H1 (cell line): Measurements from ENCODE around the gene TOR1AIP1. TPM values are rescaled to one million over a fixed set of nuclear protein-coding genes. Genes with fewer than 3 reads are reported as not detected.

Experiments used
- CTCF ChIA-PET: fragments of 300-600 bp; sonication (Branson Sonifier 250); formaldehyde crosslinking; loops from one replicate; lab custom pipeline; 2021; ENCODE audit not compliant: partially characterized antibody; lab: Charles Lee
- POLR2A ChIA-PET: fragments of 300-600 bp; sonication (Branson Sonifier 250); formaldehyde crosslinking; loops from one replicate; lab custom pipeline; 2021; ENCODE audit warnings: inconsistent platforms; ENCODE audit not compliant: partially characterized antibody; lab: Charles Lee
- DNase-seq, 2 experiments: peaks; one replicate each; pipeline versions ENCODE4 v3.0.0 to v3.0.0-alpha.2; 2010 to 2022; ENCODE audit warnings: low spot score in 2 of 2, low read depth in 1 of 2, mixed read lengths in 1 of 2
- FAIRE-seq: peaks from 2 replicates; lab custom pipeline; 2011; peaks lifted over from hg19 to GRCh38; lab: Jason Lieb, UNC
- H2AFZ ChIP-seq: 2 replicates; pipeline ENCODE4 v1.8.1; 2012; ENCODE audit warnings: low read length, inconsistent platforms
- H2AK5ac ChIP-seq: 2 replicates; pipeline ENCODE4 v1.6.1; 2013; ENCODE audit warnings: low read depth, low read length
- H2BK120ac ChIP-seq: replicated peaks from 2 replicates; pipeline ENCODE3; 2013; ENCODE audit warnings: low read depth, low read length, inconsistent platforms
- H2BK12ac ChIP-seq: 2 replicates; pipeline ENCODE4 v1.6.1; 2013; ENCODE audit warnings: low read depth, low read length
- H2BK15ac ChIP-seq: 2 replicates; pipeline ENCODE4 v1.6.1; 2013; ENCODE audit warnings: low read length
- H2BK20ac ChIP-seq: 2 replicates; pipeline ENCODE4 v1.6.1; 2013; ENCODE audit warnings: low read length
- H2BK5ac ChIP-seq: 2 replicates; pipeline ENCODE4 v1.6.1; 2013; ENCODE audit warnings: low read depth, low read length
- H3K14ac ChIP-seq: 2 replicates; pipeline ENCODE4 v1.6.1; 2013; ENCODE audit warnings: inconsistent platforms; ENCODE audit not compliant: insufficient read length
- H3K18ac ChIP-seq: 2 replicates; pipeline ENCODE4 v1.6.1; 2013; ENCODE audit warnings: low read length; ENCODE audit errors: extremely low read depth
- H3K23ac ChIP-seq: 2 replicates; pipeline ENCODE4 v1.6.1; 2013; ENCODE audit warnings: inconsistent platforms; ENCODE audit not compliant: insufficient read length
- H3K23me2 ChIP-seq: 2 replicates; pipeline ENCODE4 v1.6.1; 2013; ENCODE audit warnings: low read depth, low read length
- H3K27ac ChIP-seq: 2 replicates; pipeline ENCODE4 v1.6.1; 2011; ENCODE audit warnings: low read depth, low read length, inconsistent platforms
- H3K27me3 ChIP-seq, 4 experiments: replicated peaks in 1 of 4; 1 replicate in 1 of 4; 2 replicates in 3 of 4; pipeline versions ENCODE4 v1.6.1 to v1.8.1; 2011 to 2013; ENCODE audit warnings: low read length in 3 of 4, mild to moderate bottlenecking in 3 of 4, inconsistent platforms in 2 of 4, mixed read lengths in 2 of 4, moderate library complexity in 1 of 4; ENCODE audit not compliant: control insufficient read depth in 3 of 4, insufficient read depth in 3 of 4; ENCODE audit errors: extremely low read depth in 1 of 4
- H3K36me3 ChIP-seq, 4 experiments: 2 replicates each; pipeline versions ENCODE4 v1.6.1 to v1.8.1; 2011 to 2013; ENCODE audit warnings: mild to moderate bottlenecking in 4 of 4, low read length in 3 of 4, moderate library complexity in 2 of 4, control low read depth in 1 of 4, inconsistent platforms in 1 of 4; ENCODE audit not compliant: insufficient read depth in 4 of 4, control insufficient read depth in 2 of 4
- H3K4ac ChIP-seq: replicated peaks from 2 replicates; pipeline ENCODE3; 2013; ENCODE audit warnings: low read length, low read depth, mixed read lengths, inconsistent platforms; ENCODE audit not compliant: insufficient read length
- H3K4me1 ChIP-seq, 4 experiments: replicated peaks in 1 of 4; 1 replicate in 1 of 4; 2 replicates in 3 of 4; pipeline versions ENCODE4 v1.6.1 to v1.8.1; 2011 to 2013; ENCODE audit warnings: low read length in 3 of 4, inconsistent platforms in 2 of 4, mixed read lengths in 1 of 4; ENCODE audit not compliant: insufficient read depth in 4 of 4, control insufficient read depth in 3 of 4
- H3K4me2 ChIP-seq, 2 experiments: 2 replicates each; pipeline versions ENCODE4 v1.6.1 to v1.8.1; 2011 to 2013; ENCODE audit warnings: low read depth in 2 of 2, low read length in 2 of 2, control low read depth in 1 of 2, inconsistent platforms in 1 of 2, mild to moderate bottlenecking in 1 of 2; ENCODE audit not compliant: insufficient read depth in 1 of 2
- H3K4me3 ChIP-seq, 4 experiments: fragments of 200-600, 300-600 bp in 1 of 4; sonication (generic), shearing (Covaris generic), sonication (Bioruptor Twin) in 1 of 4; 2 replicates each; pipeline versions ENCODE4 v1.5.1 to v1.8.1; 2011 to 2016; ENCODE audit warnings: low read length in 4 of 4, low read depth in 3 of 4, control low read depth in 2 of 4, inconsistent platforms in 2 of 4, mild to moderate bottlenecking in 2 of 4, mixed read lengths in 1 of 4, moderate library complexity in 1 of 4; ENCODE audit not compliant: insufficient read depth in 2 of 4; ENCODE audit errors: extremely low read depth in 1 of 4
- H3K56ac ChIP-seq: replicated peaks from 2 replicates; pipeline ENCODE3; 2013; ENCODE audit warnings: low read depth, mild to moderate bottlenecking, mixed read lengths, low read length, inconsistent platforms; ENCODE audit not compliant: insufficient read length
- H3K79me1 ChIP-seq: 2 replicates; pipeline ENCODE4 v1.6.1; 2013; ENCODE audit warnings: low read depth, low read length, control low read depth
- H3K79me2 ChIP-seq, 2 experiments: 2 replicates each; pipeline versions ENCODE4 v1.6.1 to v1.8.1; 2012 to 2013; ENCODE audit warnings: low read length in 2 of 2, mild to moderate bottlenecking in 2 of 2, inconsistent platforms in 1 of 2; ENCODE audit not compliant: insufficient read depth in 2 of 2, control insufficient read depth in 1 of 2
- H3K9ac ChIP-seq, 4 experiments: replicated peaks in 1 of 4; 1 replicate in 1 of 4; 2 replicates in 3 of 4; pipeline versions ENCODE4 v1.6.1 to v1.8.1; 2011 to 2013; ENCODE audit warnings: low read depth in 3 of 4, low read length in 3 of 4, control low read depth in 2 of 4, mild to moderate bottlenecking in 2 of 4, moderate library complexity in 2 of 4, inconsistent platforms in 1 of 4; ENCODE audit errors: extremely low read depth in 1 of 4
- H3K9me3 ChIP-seq, 2 experiments: 2 replicates each; pipeline versions ENCODE4 v1.6.1 to v1.8.1; 2012 to 2013; ENCODE audit warnings: mild to moderate bottlenecking in 2 of 2, moderate library complexity in 2 of 2, control low read depth in 1 of 2, inconsistent platforms in 1 of 2, low read depth in 1 of 2, low read length in 1 of 2, mixed read lengths in 1 of 2; ENCODE audit not compliant: insufficient read depth in 2 of 2
- H4K20me1 ChIP-seq, 2 experiments: replicated peaks in 1 of 2; 2 replicates each; pipeline versions ENCODE3 to v1.8.1; 2011 to 2013; ENCODE audit warnings: inconsistent platforms in 2 of 2, low read length in 2 of 2, mild to moderate bottlenecking in 1 of 2; ENCODE audit not compliant: insufficient read depth in 2 of 2, control insufficient read depth in 1 of 2
- H4K5ac ChIP-seq: 2 replicates; pipeline ENCODE4 v1.6.1; 2013; ENCODE audit warnings: low read length, low read depth, mixed read lengths, inconsistent platforms; ENCODE audit not compliant: insufficient read length
- H4K8ac ChIP-seq: 2 replicates; pipeline ENCODE4 v1.8.0; 2013; ENCODE audit warnings: mild to moderate bottlenecking, moderate library complexity, low read length, inconsistent platforms; ENCODE audit not compliant: insufficient read depth; ENCODE audit errors: extremely low read depth
- H4K91ac ChIP-seq: replicated peaks from 2 replicates; pipeline ENCODE3; 2013; ENCODE audit warnings: low read length, mixed read lengths, inconsistent platforms; ENCODE audit not compliant: insufficient read length
- ATF2 ChIP-seq: IDR thresholded peaks from 2 replicates; pipeline ENCODE4 v1.6.1; 2012; ENCODE audit warnings: low read length, inconsistent platforms
- CHD1 ChIP-seq: IDR thresholded peaks from 2 replicates; pipeline ENCODE4 v1.6.1; 2012; ENCODE audit warnings: low read depth, low read length, improper control_type of control experiment
- EGR1 ChIP-seq: IDR thresholded peaks from 2 replicates; pipeline ENCODE4 v1.6.1; 2011; ENCODE audit warnings: low read depth, low read length, borderline replicate concordance
- FOSL1 ChIP-seq: IDR thresholded peaks from 2 replicates; pipeline ENCODE4 v1.6.1; 2011; ENCODE audit warnings: mild to moderate bottlenecking, low read depth, low read length, moderate library complexity; ENCODE audit not compliant: insufficient read depth
- HDAC2 ChIP-seq, 2 experiments: fragments of 300-600 bp in 1 of 2; sonication (generic) in 1 of 2; IDR thresholded peaks; 2 replicates each; pipeline ENCODE4 v1.6.1; 2011 to 2012; ENCODE audit warnings: low read depth in 2 of 2, low read length in 2 of 2, mild to moderate bottlenecking in 2 of 2, moderate library complexity in 2 of 2, borderline replicate concordance in 1 of 2, inconsistent platforms in 1 of 2
- HDAC6 ChIP-seq: IDR thresholded peaks from one replicate; pipeline ENCODE4 v1.7.1; 2012; ENCODE audit warnings: low read depth, mild to moderate bottlenecking, inconsistent platforms, low read length, moderate library complexity
- SP2 ChIP-seq: IDR thresholded peaks from 2 replicates; pipeline ENCODE4 v1.6.1; 2012; ENCODE audit warnings: mild to moderate bottlenecking, low read length, inconsistent platforms
- WGBS, 2 experiments: shearing (Covaris generic) in 1 of 2; methylation state at CpG; one replicate each; pipeline versions ENCODE4 v1.1.6 to v1.1.7; 2013 to 2015; ENCODE audit warnings: low lambda C conversion rate in 2 of 2, mixed read lengths in 2 of 2, inconsistent platforms in 1 of 2, low coverage in 1 of 2, missing lambda C conversion rate in 1 of 2; ENCODE audit not compliant: insufficient replicate concordance in 2 of 2, insufficient coverage in 1 of 2, insufficient read length in 1 of 2; ENCODE audit errors: extremely low coverage in 1 of 2, missing lambda C conversion rate in 1 of 2; 5-methylcytosine and 5-hydroxymethylcytosine counted together
- polyA plus RNA-seq, 7 experiments: library from polyadenylated mRNA; depleted of rRNA in 3 of 7; stranded (reverse) in 5 of 7; unstranded in 2 of 7; fragments of >200 nt in 5 of 7; fragments of 200-250 nt in 2 of 7; gene quantifications; 1 replicate in 5 of 7; 2 replicates in 1 of 7; 4 replicates in 1 of 7; pipeline versions ENCODE4 v1.2.1 to v1.2.3, GENCODE V29; 2011 to 2013; ENCODE audit warnings: missing spikeins in 2 of 7, mixed read lengths in 2 of 7
- total RNA-seq: library from RNA; stranded (reverse); fragmentation: NEBNext Ultra II Directional; extraction: Animal tissue kit (Norgen Biotek cat#: 25700); gene quantifications from 2 replicates; pipeline ENCODE4 v1.2.1, GENCODE V29; 2021

TOR1AIP1 gene
- total and polyA plus RNA-seq, 2 of the 8 experiments (the other 6 are each of a cell fraction or from before 2014, with no cell fraction given), result 5.7 to 22.8 TPM

GRCh38 chr1:179952186-179952585 is 70.1 kb downstream of the TOR1AIP1 start:
- Histone ChIP-seq H4K20me1 (no peaks in the 10 kb centered on the region), H3K23ac (no peak overlapping the region), H3K18ac (no peak overlapping the region), H2BK15ac (no peak overlapping the region), H3K4me3 (no peak overlapping the region), H4K8ac (no peak overlapping the region), H3K4ac (no peak overlapping the region), H3K27me3 (no peaks in the 10 kb centered on the region), H2BK5ac (no peak overlapping the region), H4K91ac (no peak overlapping the region), H3K79me1 (no peaks in the 10 kb centered on the region), H2AK5ac (no peak overlapping the region), H3K9ac (no peak overlapping the region), H3K4me2 (no peak overlapping the region), H3K36me3 (no peaks in the 10 kb centered on the region), H2BK120ac (no peak overlapping the region), H2BK12ac (no peak overlapping the region), H3K9me3 (no peaks in the 10 kb centered on the region), H3K14ac (no peak overlapping the region), H4K5ac (no peak overlapping the region), H2AFZ (no peak overlapping the region), H3K56ac (no peak overlapping the region), H3K23me2 (peaks cover 8% of the 10 kb centered on the region), H3K79me2 (peaks cover 0 to 21% of the 10 kb centered on the region in 2 experiments; a peak in 3 of 4 replicates), H2BK20ac (no peak overlapping the region), H3K4me1 (peaks cover 0 to 4% (median 0%) of the 10 kb centered on the region in 4 experiments; a peak in 2 of 7 replicates), H3K27ac (no peak overlapping the region)
- DNase-seq (no peak), FAIRE-seq (no peak)
- POLR2A ChIA-PET, result interaction anchor here (0.6 to 1.0 kb wide), 2 partner anchors 9 to 314 kb away, joined by 3 to 5 read pairs; no protein-coding TSS in a partner anchor
- CTCF ChIA-PET, result interaction anchor here (0.9 to 1.5 kb wide), 3 partner anchors 69 to 216 kb away, joined by 3 to 5 read pairs (median 4); no protein-coding TSS in a partner anchor
- WGBS, 2 experiments, result 95% methylated on average over 4 of the region's 4 CpGs; no CpG with 5 or more reads in 1 of the 2 experiments
- TF ChIP-seq HDAC6 (no peak), SP2 (no peak), EGR1 (no peak), HDAC2 (IDR thresholded peaks at IDR 0.05; ENCODE audit: borderline replicate concordance in 1 of 2, low read depth in 2 of 2, low read length in 2 of 2) (no peak), ATF2 (no peak), CHD1 (no peak), FOSL1 (no peak)
